HepG2 (cell line): ENCODE measurements around the gene SUMO1. TPM values are rescaled to one million over a fixed set of nuclear protein-coding genes. Genes with fewer than 3 reads are reported as not detected.

Source experiments
- BRD4 ChIP-seq: sonication (generic); formaldehyde crosslinking; IDR thresholded peaks from 2 replicates; pipeline ENCODE4 v1.4.0; 2020; ENCODE audit warnings: missing genetic modification reagents
- CREB1 ChIP-seq, 2 experiments: fragments of 450-650 bp in 1 of 2; IDR thresholded peaks; 2 replicates each; pipeline ENCODE4 v1.6.1; 2016 to 2017; ENCODE audit warnings: control low read depth in 1 of 2, mild to moderate bottlenecking in 1 of 2, missing compliant biosample characterization in 1 of 2, missing genetic modification characterization in 1 of 2
- CREBL2 ChIP-seq: sonication (generic); formaldehyde crosslinking; IDR thresholded peaks from 2 replicates; pipeline ENCODE4 v1.8.1; 2023; ENCODE audit warnings: missing genetic modification reagents, mild to moderate bottlenecking, borderline replicate concordance
- HDAC6 ChIP-seq: fragments of 200-600 bp; sonication (generic); IDR thresholded peaks from 2 replicates; pipeline ENCODE4 v1.7.0; 2017; ENCODE audit warnings: mild to moderate bottlenecking, antibody characterized with exemption, low read length, low read depth
- KLF11 ChIP-seq: IDR thresholded peaks from 2 replicates; pipeline ENCODE4 v1.6.1; 2016; ENCODE audit warnings: missing compliant biosample characterization
- NR2F1 ChIP-seq, 2 experiments: fragments of 450-650 bp in 1 of 2; formaldehyde crosslinking in 1 of 2; IDR thresholded peaks; 2 replicates each; pipeline versions ENCODE4 v1.5.0 to v1.6.1; 2016 to 2020; ENCODE audit warnings: mild to moderate bottlenecking in 1 of 2, missing compliant biosample characterization in 1 of 2, missing genetic modification reagents in 1 of 2, moderate library complexity in 1 of 2
- NR2F6 ChIP-seq, 2 experiments: IDR thresholded peaks; 2 replicates each; pipeline ENCODE4 v1.6.1; 2016; ENCODE audit warnings: antibody characterized with exemption in 1 of 2, mild to moderate bottlenecking in 1 of 2
- PCBP1 ChIP-seq: fragments of 200-400 bp; formaldehyde crosslinking; IDR thresholded peaks from 2 replicates; pipeline ENCODE4 v1.6.1; 2017; ENCODE audit warnings: mild to moderate bottlenecking, low read depth, low read length, borderline replicate concordance
- SOX5 ChIP-seq: IDR thresholded peaks from 2 replicates; pipeline ENCODE4 v1.6.1; 2016; ENCODE audit warnings: borderline replicate concordance
- TBL1XR1 ChIP-seq: fragments of 150-350 bp; IDR thresholded peaks from 2 replicates; pipeline ENCODE4 v1.6.1; 2014; ENCODE audit warnings: borderline replicate concordance, low read length; ENCODE audit not compliant: partially characterized antibody
- ZNF646 ChIP-seq: sonication (generic); formaldehyde crosslinking; IDR thresholded peaks from 2 replicates; pipeline ENCODE4 v1.9.0; 2021; ENCODE audit warnings: mild to moderate bottlenecking, missing genetic modification reagents
- polyA plus RNA-seq, 8 experiments: library from polyadenylated mRNA; depleted of rRNA in 3 of 8; stranded (reverse) in 7 of 8; unstranded in 1 of 8; fragments of >200 nt; fragmentation: Illumina TruSeq in 4 of 8; extraction: Trizol in 4 of 8; gene quantifications; 2 replicates each; pipeline versions ENCODE4 v1.2.1 to v1.2.3, GENCODE V29; 2011 to 2016; ENCODE audit warnings: low read depth in 4 of 8, missing spikeins in 1 of 8, mixed read lengths in 1 of 8; ENCODE audit not compliant: insufficient read depth in 1 of 8
- total RNA-seq, 5 experiments: library from RNA; depleted of rRNA; stranded (reverse); fragments of >200 nt; fragmentation: Illumina TruSeq; extraction: Trizol; gene quantifications; 2 replicates each; pipeline ENCODE4 v1.2.3, GENCODE V29; 2016; ENCODE audit warnings: low read depth in 1 of 5

The SUMO1 gene
- total and polyA plus RNA-seq, 2 of the 13 experiments (the other 11 are each of a cell fraction or from before 2014, with no cell fraction given): 101 to 173 TPM

GRCh38 chr2:202184557-202184956 lies 53.8 kb downstream of the SUMO1 start (continued):
- TF ChIP-seq ZNF646 (CRISPR knock-in tag) (no peak), NR2F6 (IDR thresholded peaks at IDR 0.05) (no peak; the same call in 1 of the 2 replicates), NR2F6 (CRISPR knock-in tag; IDR thresholded peaks at IDR 0.05) (0 out of 2 replicates have a peak, but pooled peaks have one; percentile 16), HDAC6 (no peak), SOX5 (CRISPR knock-in tag) (no peak), KLF11 (no peak), NR2F1 (CRISPR knock-in tag; IDR thresholded peaks at IDR 0.05) (0 out of 4 replicates have a peak, but pooled peaks of 1 of the 2 experiments have one; percentile 32), BRD4 (CRISPR knock-in tag) (no peak), PCBP1 (no peak), TBL1XR1 (no peak), CREB1 (IDR thresholded peaks at IDR 0.05) (0 out of 2 replicates have a peak, but pooled peaks have one; percentile 41), CREB1 (CRISPR knock-in tag; IDR thresholded peaks at IDR 0.05) (peak; percentile 23; the same call in 1 of the 2 replicates), CREBL2 (CRISPR knock-in tag) (no peak)
- TF ChIP-seq, all 625 proteins: peak for 5
